ENCODE data around the gene DCN.

The DCN gene

DNA sequence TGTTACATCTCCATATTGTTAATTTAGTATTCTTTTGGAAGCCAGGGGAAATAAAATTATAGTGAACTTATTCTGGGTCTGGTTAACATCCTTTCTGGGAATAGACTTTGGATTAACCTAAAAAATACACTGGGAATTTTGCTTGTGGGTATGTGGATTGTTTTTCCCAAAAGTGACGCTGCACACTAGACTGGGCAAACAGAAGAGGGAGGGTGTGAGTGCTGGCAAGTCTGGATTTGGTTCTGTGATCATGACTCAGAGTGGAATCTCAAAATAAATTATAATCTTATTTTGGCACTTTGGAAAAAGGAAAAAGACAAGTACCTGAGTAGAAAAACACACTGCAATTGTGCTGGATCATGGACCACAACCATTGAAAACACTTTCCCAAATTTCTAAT, 56.1 kb downstream of the DCN start:
- no peak overlapping the region for H3K27ac ChIP-seq
- TF ChIP-seq, protein P1, sequence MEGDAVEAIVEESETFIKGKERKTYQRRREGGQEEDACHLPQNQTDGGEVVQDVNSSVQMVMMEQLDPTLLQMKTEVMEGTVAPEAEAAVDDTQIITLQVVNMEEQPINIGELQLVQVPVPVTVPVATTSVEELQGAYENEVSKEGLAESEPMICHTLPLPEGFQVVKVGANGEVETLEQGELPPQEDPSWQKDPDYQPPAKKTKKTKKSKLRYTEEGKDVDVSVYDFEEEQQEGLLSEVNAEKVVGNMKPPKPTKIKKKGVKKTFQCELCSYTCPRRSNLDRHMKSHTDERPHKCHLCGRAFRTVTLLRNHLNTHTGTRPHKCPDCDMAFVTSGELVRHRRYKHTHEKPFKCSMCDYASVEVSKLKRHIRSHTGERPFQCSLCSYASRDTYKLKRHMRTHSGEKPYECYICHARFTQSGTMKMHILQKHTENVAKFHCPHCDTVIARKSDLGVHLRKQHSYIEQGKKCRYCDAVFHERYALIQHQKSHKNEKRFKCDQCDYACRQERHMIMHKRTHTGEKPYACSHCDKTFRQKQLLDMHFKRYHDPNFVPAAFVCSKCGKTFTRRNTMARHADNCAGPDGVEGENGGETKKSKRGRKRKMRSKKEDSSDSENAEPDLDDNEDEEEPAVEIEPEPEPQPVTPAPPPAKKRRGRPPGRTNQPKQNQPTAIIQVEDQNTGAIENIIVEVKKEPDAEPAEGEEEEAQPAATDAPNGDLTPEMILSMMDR (conservative IDR thresholded peaks at IDR 0.05), result no peak

DNA sequence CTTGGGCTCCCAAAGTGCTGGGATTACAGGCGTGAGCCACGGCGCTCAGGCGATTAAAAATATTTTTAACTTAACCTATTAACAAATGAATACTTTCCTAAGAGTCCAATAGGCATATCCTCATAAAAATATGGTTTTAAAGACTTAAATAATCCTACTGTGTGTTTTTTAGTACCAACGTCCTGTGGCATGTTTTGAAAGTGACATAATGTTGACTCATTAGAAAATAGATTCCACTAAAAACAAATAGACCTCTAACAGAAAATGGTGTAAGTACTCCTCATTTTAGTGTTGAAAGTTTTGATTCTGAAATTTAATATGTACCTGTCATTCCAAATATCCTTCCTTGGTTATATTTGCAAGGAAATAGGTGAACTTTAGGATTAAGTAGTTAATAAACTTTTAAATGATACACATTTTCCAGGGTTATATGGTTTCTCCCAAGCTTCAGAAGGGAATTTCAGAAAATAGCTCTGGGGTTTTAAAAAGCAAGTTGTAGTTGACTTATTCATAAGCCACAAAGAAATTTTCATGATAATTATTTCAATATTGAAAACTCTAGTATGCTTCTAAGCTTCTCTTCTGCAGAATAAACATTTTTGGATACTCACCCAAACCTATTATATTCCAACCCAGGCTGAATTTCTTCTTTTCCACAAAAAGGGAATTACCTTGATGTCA, 59.2 kb downstream of the DCN start:
- TF ChIP-seq, protein P1 (conservative IDR thresholded peaks at IDR 0.05), result no peak
- no peak overlapping the region for H3K27ac ChIP-seq

DNA sequence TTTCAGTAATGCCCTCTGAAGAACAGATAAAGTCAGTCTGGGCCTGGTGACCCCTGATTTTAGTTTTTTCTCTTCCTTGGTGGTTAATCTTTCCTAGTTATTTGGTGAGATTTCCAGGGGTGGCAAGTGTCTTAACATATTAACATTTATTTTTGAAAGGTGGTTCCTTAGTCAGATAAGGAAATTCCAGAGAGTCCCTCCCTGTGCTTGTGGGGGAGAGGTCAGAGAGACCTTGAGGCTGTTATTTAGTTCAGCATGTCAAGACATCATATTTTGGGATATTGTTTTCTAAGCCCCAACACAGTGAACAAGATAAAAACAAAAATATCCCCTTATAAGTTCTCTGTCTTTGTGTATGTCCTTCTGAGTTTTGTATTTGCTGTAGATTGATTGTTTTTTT, 61.8 kb downstream of the DCN start:
- H3K27ac ChIP-seq, result no peak overlapping the region
- TF ChIP-seq, protein P1 (conservative IDR thresholded peaks at IDR 0.05), result no peak

DNA sequence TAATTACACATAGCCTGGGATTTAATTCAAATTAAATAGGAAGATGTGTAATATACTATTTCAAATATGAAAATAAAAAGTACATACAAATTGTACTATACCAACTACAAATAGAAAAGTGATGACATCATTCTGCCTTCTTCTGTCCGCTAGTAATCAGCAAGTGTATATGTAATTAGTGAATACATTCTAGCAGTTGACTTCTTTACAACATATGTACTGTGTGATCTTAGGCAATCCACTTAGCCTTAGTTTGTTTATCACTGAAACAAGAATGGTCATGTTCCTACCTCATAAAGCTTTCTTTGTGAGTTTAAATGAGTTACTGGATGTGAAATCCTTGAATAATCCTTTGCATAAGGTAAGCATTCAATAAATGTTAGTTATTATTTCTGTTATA, 63.5 kb downstream of the DCN start:
- TF ChIP-seq, protein P1 (conservative IDR thresholded peaks at IDR 0.05), result no peak
- no peak overlapping the region for H3K27ac ChIP-seq

DNA sequence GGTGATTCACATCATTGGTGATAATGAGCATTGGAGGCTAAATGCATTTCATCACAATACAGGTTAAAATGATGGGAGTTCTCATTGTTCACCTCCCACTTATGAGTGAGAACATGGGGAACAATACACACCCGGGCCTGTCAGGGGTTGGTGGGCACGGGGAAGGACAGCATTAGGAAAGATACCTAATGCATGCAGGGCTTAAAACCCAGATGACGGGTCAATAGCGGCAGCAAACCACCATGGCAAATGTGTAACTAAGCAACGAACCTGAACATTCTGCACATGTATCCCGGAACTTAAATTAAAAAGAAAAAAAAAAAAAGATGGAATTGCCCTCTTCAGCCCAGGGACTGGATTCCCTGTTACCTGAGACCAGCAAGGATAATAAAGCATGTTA, 69.0 kb downstream of the DCN start:
- no peak overlapping the region for H3K27ac ChIP-seq
- TF ChIP-seq, protein P1 (conservative IDR thresholded peaks at IDR 0.05), result no peak

DNA sequence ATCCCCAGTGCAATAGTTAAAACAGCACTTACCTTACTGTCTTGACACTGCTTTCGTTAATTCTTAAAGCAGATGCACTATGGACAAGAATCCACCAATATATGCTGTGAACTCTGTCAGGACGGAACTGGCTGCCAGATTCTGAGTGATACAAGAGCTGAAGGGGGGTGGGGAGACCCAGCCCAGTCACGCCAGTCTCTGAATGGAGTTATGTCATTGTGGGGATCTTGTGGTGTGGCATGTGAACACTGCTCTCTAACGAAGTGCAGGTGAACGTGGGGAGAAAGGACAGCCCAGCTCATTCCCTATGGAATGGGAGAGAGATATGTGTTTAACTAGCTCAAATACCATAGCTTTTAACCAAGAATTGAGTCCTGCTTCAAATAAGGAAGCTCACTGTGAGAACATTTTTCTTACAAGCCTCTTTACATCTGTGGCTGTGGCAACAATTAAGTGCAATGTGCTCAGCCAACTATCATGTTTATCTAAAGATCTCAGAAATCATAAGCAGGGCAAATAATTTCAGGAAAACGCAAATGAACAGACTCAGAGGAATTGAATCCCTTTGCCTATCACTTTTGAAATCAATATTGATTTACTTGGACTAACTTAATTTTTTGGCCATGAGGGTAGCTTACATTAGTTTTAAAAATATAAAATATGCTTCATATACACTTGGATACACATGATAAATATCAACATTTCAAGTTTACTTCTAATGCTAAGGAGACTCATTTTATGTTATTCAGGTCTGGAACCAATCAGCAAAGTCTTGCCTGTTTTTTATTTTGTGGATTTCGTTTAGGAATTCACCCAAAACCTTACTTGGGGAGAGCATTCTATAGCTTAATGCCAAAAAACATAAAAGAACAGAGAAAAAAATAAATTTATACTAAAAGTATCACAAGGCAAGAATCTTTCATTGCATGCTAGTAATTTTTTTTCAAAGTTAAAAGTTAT, 71.0 kb downstream of the DCN start, which contains the start of gene LUM:
Gene LUM, minus strand, starts transcription at position 129 of the 960 bp plus-strand sequence. CDS start 2,515 bp downstream, outside the sequence.
- H3K27ac ChIP-seq, result peak within 1 kb of the TSS; percentile 70
- TF ChIP-seq, protein P1 (conservative IDR thresholded peaks at IDR 0.05), result no peak

DNA sequence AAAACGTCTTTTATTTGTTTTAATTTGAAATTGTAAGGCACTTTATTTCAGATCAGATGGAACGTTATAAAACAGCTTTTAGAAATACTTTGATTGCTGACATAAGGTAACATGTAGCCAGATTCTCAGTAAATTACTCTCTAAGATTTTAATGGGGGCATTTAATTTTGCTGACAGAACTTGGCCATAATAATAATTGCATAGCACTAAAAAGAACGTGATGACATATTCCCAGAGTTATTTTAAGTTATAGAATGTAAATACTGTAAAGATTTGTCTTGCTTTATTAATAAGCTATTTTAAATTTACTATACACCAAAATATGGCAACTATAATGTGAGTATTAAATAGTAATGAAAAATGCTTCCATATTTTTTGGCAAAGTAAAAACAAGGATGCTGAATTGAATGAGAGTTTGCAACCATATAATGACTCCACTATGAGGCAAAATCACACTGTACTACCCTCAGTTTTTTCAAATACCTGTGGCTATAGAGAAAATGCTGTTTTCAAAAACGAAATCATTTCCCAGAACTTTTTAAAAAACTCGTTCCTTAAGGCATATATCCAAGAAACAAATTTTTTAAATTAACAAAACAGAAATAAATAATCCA, 72.2 kb downstream of the DCN start:
- TF ChIP-seq, protein P1 (conservative IDR thresholded peaks at IDR 0.05), result no peak
- peak overlapping the region; percentile 70 for H3K27ac ChIP-seq
